ENCODE data around the gene DOCK7. TPM values are rescaled to one million over a fixed set of nuclear protein-coding genes. Genes with fewer than 3 reads are reported as not detected.
"Not testable (repeated sequence)": the region's sequence is repeated elsewhere in the genome, so short reads cannot be mapped to it uniquely, and the experiment has no call there.

Gene DOCK7
- total RNA-seq, 2 donors from 2014 or later, result 9.8 to 11.9 TPM

- H3K27me3 ChIP-seq, result no peaks in the 10 kb centered on the region
- peaks cover 0 to 45% of the 10 kb centered on the region in 2 donors for H3K4me1 ChIP-seq
- DNase-seq (ENCODE audit: low spot score), result no peak
- peak overlapping the region; percentile 3 to 85 for H3K27ac ChIP-seq
- H3K4me3 ChIP-seq, result no peak overlapping the region
- no peaks in the 10 kb centered on the region for H3K36me3 ChIP-seq
- H3K9me3 ChIP-seq, result no peaks in the 10 kb centered on the region
- TF ChIP-seq, protein P1, sequence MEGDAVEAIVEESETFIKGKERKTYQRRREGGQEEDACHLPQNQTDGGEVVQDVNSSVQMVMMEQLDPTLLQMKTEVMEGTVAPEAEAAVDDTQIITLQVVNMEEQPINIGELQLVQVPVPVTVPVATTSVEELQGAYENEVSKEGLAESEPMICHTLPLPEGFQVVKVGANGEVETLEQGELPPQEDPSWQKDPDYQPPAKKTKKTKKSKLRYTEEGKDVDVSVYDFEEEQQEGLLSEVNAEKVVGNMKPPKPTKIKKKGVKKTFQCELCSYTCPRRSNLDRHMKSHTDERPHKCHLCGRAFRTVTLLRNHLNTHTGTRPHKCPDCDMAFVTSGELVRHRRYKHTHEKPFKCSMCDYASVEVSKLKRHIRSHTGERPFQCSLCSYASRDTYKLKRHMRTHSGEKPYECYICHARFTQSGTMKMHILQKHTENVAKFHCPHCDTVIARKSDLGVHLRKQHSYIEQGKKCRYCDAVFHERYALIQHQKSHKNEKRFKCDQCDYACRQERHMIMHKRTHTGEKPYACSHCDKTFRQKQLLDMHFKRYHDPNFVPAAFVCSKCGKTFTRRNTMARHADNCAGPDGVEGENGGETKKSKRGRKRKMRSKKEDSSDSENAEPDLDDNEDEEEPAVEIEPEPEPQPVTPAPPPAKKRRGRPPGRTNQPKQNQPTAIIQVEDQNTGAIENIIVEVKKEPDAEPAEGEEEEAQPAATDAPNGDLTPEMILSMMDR (IDR thresholded peaks at IDR 0.05), result no peak
Observed at GRCh38 chr1:62689524-62689923, 1.3 kb upstream of the DOCK7 start.

DNA sequence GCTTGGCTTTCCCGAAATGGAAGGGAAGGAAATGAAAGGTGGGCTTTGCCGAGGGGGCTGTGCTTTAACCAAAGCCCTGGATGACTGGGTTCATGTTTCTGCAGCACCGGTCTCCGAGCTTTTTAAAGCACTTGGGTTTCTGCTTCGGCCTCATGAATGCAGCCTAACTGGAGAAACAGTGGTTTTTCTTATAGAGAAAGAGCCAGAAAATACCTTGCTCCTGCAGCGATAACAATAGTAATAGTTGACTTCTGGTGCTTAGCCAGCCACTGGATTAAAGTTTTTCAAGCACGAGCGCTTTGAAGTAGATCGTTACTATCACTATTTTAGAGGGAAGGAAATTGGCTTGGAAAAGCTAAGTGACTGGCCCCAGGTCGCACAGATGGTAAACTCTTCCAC lies 500 bp upstream of the DOCK7 start:
- DNase-seq (ENCODE audit: low spot score), result no peak
- Histone ChIP-seq H3K9me3 (no peaks in the 10 kb centered on the region), H3K27ac (peak overlapping the region; percentile 85 to 88), H3K4me1 (peaks cover 0 to 45% of the 10 kb centered on the region in 2 donors), H3K27me3 (no peaks in the 10 kb centered on the region), H3K36me3 (no peaks in the 10 kb centered on the region), H3K4me3 (peak overlapping the region; percentile 86 to 95)
- TF ChIP-seq, protein P1 (IDR thresholded peaks at IDR 0.05), result no peak

GRCh38 chr1:62687421-62687902 lies 724 bp downstream of the DOCK7 start:
- peak overlapping the region; percentile 85 to 88 for H3K27ac ChIP-seq
- no peak for DNase-seq (ENCODE audit: low spot score)
- H3K27me3 ChIP-seq, result no peaks in the 10 kb centered on the region
- H3K4me1 ChIP-seq, result peaks cover 0 to 45% of the 10 kb centered on the region in 2 donors
- H3K36me3 ChIP-seq, result no peaks in the 10 kb centered on the region
- TF ChIP-seq, protein P1 (IDR thresholded peaks at IDR 0.05), result no peak
- H3K4me3 ChIP-seq, result peak overlapping the region; percentile 86 to 95
- no peaks in the 10 kb centered on the region for H3K9me3 ChIP-seq

GRCh38 chr1:62686822-62687221 lies 1.4 kb downstream of the DOCK7 start:
- H3K9me3 ChIP-seq, result no peaks in the 10 kb centered on the region
- no peaks in the 10 kb centered on the region for H3K27me3 ChIP-seq
- H3K4me3 ChIP-seq, result peak overlapping the region in 1 of 2 donors; percentile 95
- H3K27ac ChIP-seq, result peak overlapping the region; percentile 85 to 88
- TF ChIP-seq, protein P1 (IDR thresholded peaks at IDR 0.05), result no peak
- no peaks in the 10 kb centered on the region for H3K36me3 ChIP-seq
- DNase-seq (ENCODE audit: low spot score), result no peak
- peaks cover 0 to 45% of the 10 kb centered on the region in 2 donors for H3K4me1 ChIP-seq

DNA sequence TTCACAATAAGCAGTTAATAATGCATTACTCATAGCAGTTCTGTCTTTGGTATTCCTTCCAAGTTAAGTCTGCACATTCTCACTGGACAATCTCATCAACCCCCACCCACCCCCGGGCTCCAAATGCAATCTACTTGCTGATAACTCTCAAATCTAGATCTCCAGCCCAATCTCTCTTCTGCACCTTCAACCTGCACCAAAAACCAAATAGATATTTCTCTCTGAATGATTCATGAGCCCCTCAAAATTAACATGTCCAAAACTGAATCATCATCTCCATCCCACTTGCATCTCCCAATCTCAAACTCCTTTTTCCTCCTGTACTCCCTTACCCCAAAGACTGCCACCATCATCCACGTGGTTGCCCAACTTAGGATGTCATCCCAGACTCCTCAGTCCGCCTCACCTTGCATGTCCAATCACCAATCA lies 2.7 kb downstream of the DOCK7 start:
- DNase-seq (ENCODE audit: low spot score), result no peak
- Histone ChIP-seq H3K27ac (no peak overlapping the region), H3K9me3 (no peaks in the 10 kb centered on the region), H3K36me3 (no peaks in the 10 kb centered on the region), H3K4me3 (no peak overlapping the region), H3K4me1 (peaks cover 0 to 32% of the 10 kb centered on the region in 2 donors), H3K27me3 (no peaks in the 10 kb centered on the region)
- TF ChIP-seq, protein P1 (IDR thresholded peaks at IDR 0.05), result no peak

- Histone ChIP-seq H3K4me1 (peaks cover 0 to 14% of the 10 kb centered on the region in 2 donors), H3K4me3 (no peak overlapping the region), H3K9me3 (no peaks in the 10 kb centered on the region), H3K36me3 (no peaks in the 10 kb centered on the region), H3K27ac (no peak overlapping the region), H3K27me3 (no peaks in the 10 kb centered on the region)
- DNase-seq (ENCODE audit: low spot score), result no peak
- TF ChIP-seq, protein P1 (IDR thresholded peaks at IDR 0.05), result no peak
Observed at GRCh38 chr1:62682531-62682930, 5.7 kb downstream of the DOCK7 start.

- not testable (repeated sequence) for H3K4me3 ChIP-seq; DNase-seq (ENCODE audit: low spot score); H3K27me3 ChIP-seq; H3K4me1 ChIP-seq; H3K9me3 ChIP-seq; H3K27ac ChIP-seq; H3K36me3 ChIP-seq
Observed at GRCh38 chr1:62680992-62681391, 7.2 kb downstream of the DOCK7 start.

DNA sequence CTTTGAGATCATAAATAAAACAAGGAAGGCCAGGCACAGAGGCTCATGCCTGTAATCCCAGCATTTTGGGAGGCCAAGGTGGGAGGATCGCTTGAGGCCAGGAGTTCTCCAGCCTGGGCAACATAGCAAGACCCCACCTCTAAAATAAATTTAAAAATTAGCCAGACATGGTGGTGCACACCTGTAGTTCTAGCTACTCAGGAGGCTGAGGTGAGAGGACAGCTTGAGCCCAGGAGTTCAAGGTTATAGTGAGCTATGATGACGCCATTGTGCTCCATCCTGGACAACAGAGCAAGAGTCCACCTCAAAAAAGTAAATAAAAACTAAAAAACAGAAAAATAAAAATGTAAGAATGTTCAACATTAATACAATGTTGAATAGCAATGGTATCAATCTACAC lies 10.4 kb downstream of the DOCK7 start:
- DNase-seq (ENCODE audit: low spot score); H3K9me3 ChIP-seq; H3K27ac ChIP-seq; H3K4me1 ChIP-seq; H3K27me3 ChIP-seq; H3K4me3 ChIP-seq; H3K36me3 ChIP-seq: not testable (repeated sequence)

All from right atrium auricular region (tissue), 2 donors.